ENCODE measurements around the gene CDNF.

GRCh38 chr10:14860791-14861190 lies 23.0 kb upstream of the CDNF start:
- TF ChIP-seq POLR2AphosphoS5 (IDR thresholded peaks at IDR 0.05; ENCODE audit: low read depth, low read length) (no peak), CTCF (IDR thresholded peaks at IDR 0.05) (no peak)
